ENCODE results near the gene PNKD. TPM values are rescaled to one million over a fixed set of nuclear protein-coding genes. Genes with fewer than 3 reads are reported as not detected.

The PNKD gene
- total RNA-seq, 1 experiment from 2014 or later: 58.1 TPM

GRCh38 chr2:218226903-218227302, 43.4 kb upstream of the PNKD start:
- Histone ChIP-seq H3K9ac (ENCODE audit: low read length) (no peak overlapping the region), H3K36me3 (ENCODE audit: control insufficient read depth in 1 of 2, insufficient read depth in 2 of 2, low read length in 2 of 2) (peaks cover 40 to 42% of the 10 kb centered on the region in 2 experiments; a peak in 3 of 4 replicates), H3K9me3 (ENCODE audit: control insufficient read depth in 1 of 2, insufficient read depth in 1 of 2, low read depth in 1 of 2, low read length in 2 of 2) (no peaks in the 10 kb centered on the region), H3K27me3 (ENCODE audit: insufficient read depth, low read length) (no peaks in the 10 kb centered on the region), H3K4me2 (ENCODE audit: low read length) (no peak overlapping the region), H4K20me1 (ENCODE audit: insufficient read depth) (no peaks in the 10 kb centered on the region), H3K4me1 (ENCODE audit: control insufficient read depth in 1 of 2, insufficient read depth in 2 of 2, low read length in 2 of 2) (peaks cover 26 to 30% of the 10 kb centered on the region in 2 experiments), H3K27ac (ENCODE audit: low read depth, low read length) (no peak overlapping the region), H3K9me2 (ENCODE audit: insufficient read depth) (no peaks in the 10 kb centered on the region), H2AFZ (ENCODE audit: low read depth, low read length, poor library complexity, severe bottlenecking) (no peak overlapping the region), H3K79me2 (ENCODE audit: insufficient read depth, low read length) (peaks cover 79% of the 10 kb centered on the region), H3K4me3 (replicated peaks in 1 of 2; ENCODE audit: low read depth in 1 of 2, low read length in 2 of 2) (no peak overlapping the region)
- no TSS peak for BruUV-seq (replicated peaks)
- ATAC-seq (no peak), DNase-seq (ENCODE audit: low read depth, low spot score) (no peak)
- RAD21 ChIA-PET (ENCODE audit: low non-redundant PET in 1 of 2, low total read pairs in 2 of 2, uncharacterized antibody in 2 of 2, unreplicated experiment in 2 of 2): no interaction called here
- POLR2A ChIA-PET: no interaction called here
- intact Hi-C loops (cut with micrococcal nuclease): no loop called here
- TF ChIP-seq FOSL1 (IDR thresholded peaks at IDR 0.05; ENCODE audit: low read depth) (no peak), CTCF (IDR thresholded peaks at IDR 0.05 in 2 of 3, conservative IDR thresholded peaks at IDR 0.05 in 1 of 3; ENCODE audit: borderline replicate concordance in 1 of 3, insufficient read depth in 1 of 3, low read depth in 2 of 3, low read length in 2 of 3) (no peak), ZNF274 (IDR thresholded peaks at IDR 0.05; ENCODE audit: low read depth, low read length) (no peak), EGR1 (IDR thresholded peaks at IDR 0.05; ENCODE audit: low read depth) (no peak), CEBPB (IDR thresholded peaks at IDR 0.05; ENCODE audit: low read depth) (no peak), MAX (IDR thresholded peaks at IDR 0.05) (no peak), POLR2AphosphoS5 (IDR thresholded peaks at IDR 0.05; ENCODE audit: low read depth, low read length) (no peak), EZH2phosphoT487 (IDR thresholded peaks at IDR 0.05; ENCODE audit: borderline replicate concordance) (no peak), ELF1 (IDR thresholded peaks at IDR 0.05; ENCODE audit: borderline replicate concordance, low read depth) (no peak), SIN3A (IDR thresholded peaks at IDR 0.05; ENCODE audit: low read depth) (no peak), ZFX (IDR thresholded peaks at IDR 0.05) (no peak), POLR2A (IDR thresholded peaks at IDR 0.05; ENCODE audit: borderline replicate concordance, extremely low read depth, insufficient read depth, insufficient read length) (no peak), SRF (IDR thresholded peaks at IDR 0.05; ENCODE audit: low read depth) (no peak), SP1 (IDR thresholded peaks at IDR 0.05; ENCODE audit: low read depth) (no peak), RAD21 (IDR thresholded peaks at IDR 0.05; ENCODE audit: low read depth) (no peak), ATF3 (IDR thresholded peaks at IDR 0.05) (no peak), EZH2 (IDR thresholded peaks at IDR 0.05) (no peak), YY1 (IDR thresholded peaks at IDR 0.05; ENCODE audit: extremely low read depth, insufficient replicate concordance, low read depth, low read length) (no peak), ZBTB33 (IDR thresholded peaks at IDR 0.05; ENCODE audit: extremely low read depth, insufficient replicate concordance, low read length) (no peak)
- CTCF ChIA-PET: interaction anchor here (1.0 kb wide), 1 partner anchor 31 kb away, joined by 3 read pairs; no protein-coding TSS in a partner anchor
